ENCODE data around the gene CIC.
A peak's percentile ranks its signal among the peaks of the same experiment; 100 is the strongest.

Gene CIC

DNA sequence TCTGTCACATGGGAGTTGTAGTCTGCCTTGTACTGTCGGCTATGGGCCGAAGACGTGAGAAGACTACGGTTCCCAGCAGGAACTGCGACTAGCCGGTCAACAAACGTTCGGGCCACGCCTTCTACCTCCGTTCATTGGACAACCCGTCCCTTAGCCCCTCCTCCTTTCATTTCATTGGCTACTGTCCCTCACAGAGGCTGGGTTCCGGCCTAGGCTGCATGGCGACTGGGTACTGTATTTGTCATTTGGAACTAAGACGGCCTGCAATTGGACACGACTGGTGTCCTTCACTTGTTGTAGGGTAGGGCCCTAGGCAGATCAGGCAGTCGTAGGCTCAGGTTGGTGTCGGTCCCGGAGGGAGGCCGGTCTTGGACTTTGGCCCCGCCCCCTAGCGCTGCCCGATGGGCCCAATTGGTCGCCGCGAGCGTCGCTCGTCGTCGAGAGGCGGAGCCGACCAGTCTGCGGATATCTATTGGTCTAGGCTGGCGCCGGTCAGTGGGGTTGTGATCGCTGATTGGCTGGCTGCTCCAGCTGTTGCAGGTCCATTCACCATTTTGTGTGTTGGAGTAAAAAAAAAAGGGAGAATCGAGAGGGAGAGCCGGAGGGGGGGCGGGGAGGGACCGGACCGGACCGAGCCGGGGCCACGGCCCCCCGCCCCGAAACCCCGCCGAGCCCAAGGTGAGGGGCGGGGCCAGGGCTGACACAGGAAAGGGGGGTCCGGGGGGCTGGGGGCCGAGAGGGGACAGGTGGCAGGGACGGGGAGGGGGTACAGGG is at the start of gene CIC:
CIC (plus strand) TSS at position 549 of the 774 bp plus-strand sequence. CDS start 2,532 bp downstream, outside the sequence.
- DNase-seq (ENCODE audit: low read depth in 2 of 2): peak; percentile 97 to 98

GRCh38 chr19:42219812-42220750 is 49.0 kb upstream of the CIC start, which contains the start of gene ZNF526:
TSS of gene ZNF526 (plus strand) at chr19:42220312. CDS start at chr19:42224404, 4,092 bp downstream.
- DNase-seq (ENCODE audit: low read depth in 2 of 2): peak; percentile 93

DNA sequence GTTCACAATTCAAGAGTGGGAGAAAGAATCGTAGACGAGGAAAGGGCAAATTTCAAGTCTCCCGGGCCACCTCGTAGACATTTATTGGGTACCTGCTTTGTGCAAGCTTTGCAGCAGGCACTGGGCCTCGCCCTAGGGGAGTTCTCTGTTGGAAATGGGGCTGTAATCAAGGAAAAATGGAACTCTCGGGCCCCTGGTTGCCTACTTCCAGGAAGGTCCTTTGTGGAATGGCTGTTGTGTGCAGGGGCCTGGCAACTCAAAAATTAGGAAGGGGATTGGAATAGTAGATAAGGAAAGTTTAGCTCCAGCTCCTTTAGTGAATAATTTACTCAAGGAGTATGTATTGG is 48.3 kb upstream of the CIC start:
- no peak for DNase-seq (ENCODE audit: low read depth in 2 of 2)

DNA sequence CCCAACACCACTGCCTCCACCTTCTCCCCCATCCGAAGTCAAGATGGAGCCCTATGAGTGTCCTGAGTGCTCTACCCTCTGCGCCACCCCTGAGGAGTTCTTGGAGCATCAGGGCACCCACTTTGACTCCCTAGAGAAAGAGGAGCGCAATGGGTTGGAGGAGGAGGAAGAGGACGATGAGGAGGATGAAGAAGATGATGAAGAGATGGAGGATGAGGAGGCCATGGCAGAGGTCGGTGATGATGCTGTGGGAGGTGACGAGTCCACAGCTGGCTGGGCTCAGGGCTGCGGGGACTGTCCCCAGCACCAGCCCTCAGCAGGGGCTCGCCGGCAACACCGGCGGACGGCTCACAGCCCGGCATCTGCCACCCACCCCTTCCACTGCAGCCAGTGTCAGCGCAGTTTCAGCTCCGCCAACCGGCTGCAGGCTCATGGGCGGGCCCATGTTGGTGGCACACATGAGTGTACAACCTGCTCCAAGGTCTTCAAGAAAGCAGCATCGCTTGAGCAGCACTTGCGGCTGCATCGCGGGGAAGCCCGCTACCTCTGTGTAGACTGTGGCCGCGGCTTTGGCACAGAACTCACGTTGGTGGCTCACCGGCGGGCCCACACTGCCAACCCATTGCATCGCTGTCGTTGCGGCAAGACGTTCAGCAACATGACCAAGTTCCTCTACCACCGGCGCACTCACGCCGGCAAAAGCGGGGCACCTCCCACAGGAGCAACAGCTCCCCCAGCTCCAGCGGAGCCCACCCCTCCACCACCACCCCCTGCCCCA is 43.9 kb upstream of the CIC start:
- DNase-seq (ENCODE audit: low read depth in 2 of 2): no peak

DNA sequence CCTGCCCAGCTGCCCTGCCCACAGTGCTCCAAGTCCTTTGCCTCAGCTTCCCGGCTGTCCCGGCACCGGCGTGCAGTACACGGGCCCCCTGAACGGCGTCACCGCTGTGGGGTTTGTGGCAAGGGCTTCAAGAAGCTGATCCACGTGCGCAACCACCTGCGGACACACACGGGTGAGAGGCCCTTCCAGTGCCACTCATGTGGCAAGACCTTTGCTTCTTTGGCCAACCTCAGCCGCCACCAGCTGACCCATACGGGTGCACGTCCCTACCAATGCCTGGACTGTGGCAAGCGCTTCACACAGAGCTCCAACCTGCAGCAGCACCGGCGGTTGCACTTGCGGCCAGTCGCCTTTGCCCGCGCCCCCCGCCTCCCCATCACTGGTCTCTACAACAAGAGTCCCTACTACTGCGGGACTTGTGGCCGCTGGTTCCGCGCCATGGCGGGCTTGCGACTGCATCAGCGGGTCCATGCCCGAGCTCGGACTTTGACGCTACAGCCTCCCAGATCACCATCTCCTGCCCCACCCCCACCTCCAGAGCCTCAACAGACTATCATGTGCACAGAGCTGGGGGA is 43.2 kb upstream of the CIC start:
- no peak for DNase-seq (ENCODE audit: low read depth in 2 of 2)

GRCh38 chr19:42226886-42227285 is 42.2 kb upstream of the CIC start:
- no peak for DNase-seq (ENCODE audit: low read depth in 2 of 2)

DNA sequence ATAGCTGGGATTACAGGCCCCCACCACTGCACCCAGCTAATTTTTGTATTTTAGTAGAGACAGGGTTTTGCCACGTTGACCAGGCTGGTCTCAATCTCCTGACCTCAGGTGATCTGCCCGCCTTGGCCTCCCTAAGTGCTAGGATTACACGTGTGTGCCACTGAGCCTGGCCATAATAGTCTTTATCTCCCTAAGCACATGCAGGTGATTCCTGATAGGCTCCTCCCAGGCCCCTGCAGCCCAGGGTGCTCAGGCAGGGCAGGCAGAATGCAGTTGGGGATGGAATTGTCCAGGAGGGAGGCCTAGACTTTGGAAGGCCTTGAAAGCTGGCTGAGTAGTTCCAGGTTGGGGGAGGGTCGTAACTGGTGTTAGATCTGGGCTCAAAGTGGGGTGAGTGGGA is 40.4 kb upstream of the CIC start:
- DNase-seq (ENCODE audit: low read depth in 2 of 2): no peak

GRCh38 chr19:42229301-42229854 is 39.7 kb upstream of the CIC start:
- DNase-seq (ENCODE audit: low read depth in 2 of 2): no peak

DNA sequence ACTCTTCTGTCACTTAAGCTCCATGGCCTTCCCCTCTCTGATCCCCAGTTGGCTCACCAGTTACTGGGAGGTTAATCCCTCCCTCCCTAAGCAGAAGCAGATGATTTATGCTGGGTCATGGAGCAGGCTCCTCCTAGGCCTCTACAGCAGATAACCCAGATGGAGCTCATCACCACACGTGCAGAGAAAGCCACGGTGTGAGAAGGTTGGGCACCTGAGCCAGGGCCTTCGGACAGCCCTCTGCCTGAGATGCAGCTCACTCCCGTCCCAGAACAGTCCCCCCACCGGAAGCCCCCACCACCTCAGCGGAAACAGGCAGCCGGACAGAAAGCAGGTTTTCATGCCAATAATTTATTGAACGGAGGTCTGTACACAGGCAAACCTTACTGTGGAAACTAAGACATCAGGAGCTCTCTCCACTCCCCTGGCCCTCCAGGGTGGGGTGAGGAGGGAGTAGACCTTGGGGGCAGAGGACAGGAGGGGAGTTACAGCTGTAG is 39.1 kb upstream of the CIC start:
- no peak for DNase-seq (ENCODE audit: low read depth in 2 of 2)

- no peak for DNase-seq (ENCODE audit: low read depth in 2 of 2)
These were observed 38.5 kb upstream of the CIC start for GRCh38 chr19:42230571-42230970.

DNA sequence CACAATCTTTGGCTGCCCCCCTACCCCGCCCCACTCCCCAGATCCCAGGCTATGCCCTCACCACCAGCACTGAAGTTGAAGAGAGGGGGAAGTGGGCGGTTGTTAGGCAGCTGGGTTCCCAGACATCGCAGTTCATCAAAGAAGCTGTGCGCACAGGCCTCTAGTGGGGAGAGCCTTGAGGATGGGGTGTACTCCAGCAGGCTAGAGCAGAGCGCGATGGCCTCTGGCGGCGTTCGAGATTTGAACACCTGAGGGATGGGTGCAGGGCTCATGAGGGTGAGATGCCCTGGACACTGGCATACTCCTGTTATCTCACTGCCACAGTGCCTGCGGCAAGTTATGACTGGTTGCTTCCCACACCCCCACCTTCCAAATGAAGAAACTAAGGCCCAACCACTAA is 36.6 kb upstream of the CIC start:
- no peak for DNase-seq (ENCODE audit: low read depth in 2 of 2)

DNA sequence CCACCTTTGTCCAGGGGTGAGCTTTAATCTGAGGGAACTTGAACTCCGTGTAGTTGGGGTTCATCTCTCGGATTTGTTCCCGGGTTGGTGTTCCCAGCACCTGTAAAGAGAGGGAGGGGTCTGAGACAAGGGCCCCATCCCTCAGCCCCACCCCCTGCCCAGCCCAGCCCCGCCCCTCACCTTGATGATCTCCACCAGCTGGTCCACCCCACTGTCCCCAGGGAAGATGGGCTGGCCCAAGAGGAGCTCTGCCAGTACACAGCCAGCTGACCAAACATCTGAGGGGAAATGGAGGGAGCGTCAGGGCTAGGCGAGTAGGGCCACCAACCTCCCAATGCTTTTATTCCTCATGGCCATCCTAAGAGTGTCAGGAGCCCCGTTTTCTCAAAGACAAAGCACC is 35.9 kb upstream of the CIC start:
- no peak for DNase-seq (ENCODE audit: low read depth in 2 of 2)

DNA sequence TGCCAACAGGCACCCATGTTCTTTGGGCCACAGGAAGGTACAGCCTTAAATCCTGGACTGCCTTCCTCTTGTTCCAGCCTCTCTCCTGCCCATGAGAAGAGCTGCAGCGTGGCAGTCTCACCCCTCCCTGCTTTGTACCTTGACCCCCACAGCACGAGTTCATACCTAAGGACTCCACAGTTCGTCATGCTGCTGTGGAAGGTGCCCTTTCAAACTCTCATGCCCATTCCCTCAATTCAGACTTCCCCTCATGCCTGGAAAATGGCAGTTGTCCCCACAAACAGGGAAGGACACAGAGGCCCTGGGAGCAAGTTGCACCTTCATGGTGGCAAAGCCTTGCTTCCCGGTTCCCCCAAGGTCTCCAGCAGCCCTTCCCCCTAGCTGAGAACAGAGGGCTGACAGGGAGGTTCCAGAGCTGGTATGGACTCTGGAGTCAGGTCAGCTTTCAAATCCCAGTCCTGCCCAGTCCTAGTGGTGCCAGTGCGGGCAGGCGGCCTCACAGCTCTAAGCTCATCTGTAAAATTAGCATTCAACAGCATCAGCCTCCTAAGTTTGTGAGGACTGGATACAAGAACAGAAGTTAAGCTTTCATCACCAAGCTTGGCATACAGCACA is 35.3 kb upstream of the CIC start:
- DNase-seq (ENCODE audit: low read depth in 2 of 2): no peak

DNA sequence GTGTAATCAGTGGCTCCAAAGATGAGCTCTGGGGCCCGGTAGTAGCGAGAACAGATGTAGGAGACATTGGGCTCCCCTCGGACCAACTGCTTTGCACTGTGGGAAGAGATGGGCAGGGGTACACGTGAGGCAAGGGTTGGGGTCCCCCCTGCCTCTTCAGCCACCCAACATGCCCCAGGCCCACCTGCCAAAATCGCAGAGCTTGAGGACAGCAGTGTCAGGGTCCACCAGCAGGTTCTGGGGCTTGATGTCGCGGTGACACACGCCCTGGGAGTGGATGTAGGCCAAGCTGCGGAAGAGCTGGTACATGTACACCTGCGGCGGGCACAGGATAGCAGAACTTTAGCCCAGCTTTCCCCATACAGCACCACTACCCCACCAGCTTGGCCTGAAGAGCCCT is 34.7 kb upstream of the CIC start:
- no peak for DNase-seq (ENCODE audit: low read depth in 2 of 2)

- DNase-seq (ENCODE audit: low read depth in 2 of 2): no peak
These were observed 33.9 kb upstream of the CIC start for GRCh38 chr19:42235181-42235580.

DNA sequence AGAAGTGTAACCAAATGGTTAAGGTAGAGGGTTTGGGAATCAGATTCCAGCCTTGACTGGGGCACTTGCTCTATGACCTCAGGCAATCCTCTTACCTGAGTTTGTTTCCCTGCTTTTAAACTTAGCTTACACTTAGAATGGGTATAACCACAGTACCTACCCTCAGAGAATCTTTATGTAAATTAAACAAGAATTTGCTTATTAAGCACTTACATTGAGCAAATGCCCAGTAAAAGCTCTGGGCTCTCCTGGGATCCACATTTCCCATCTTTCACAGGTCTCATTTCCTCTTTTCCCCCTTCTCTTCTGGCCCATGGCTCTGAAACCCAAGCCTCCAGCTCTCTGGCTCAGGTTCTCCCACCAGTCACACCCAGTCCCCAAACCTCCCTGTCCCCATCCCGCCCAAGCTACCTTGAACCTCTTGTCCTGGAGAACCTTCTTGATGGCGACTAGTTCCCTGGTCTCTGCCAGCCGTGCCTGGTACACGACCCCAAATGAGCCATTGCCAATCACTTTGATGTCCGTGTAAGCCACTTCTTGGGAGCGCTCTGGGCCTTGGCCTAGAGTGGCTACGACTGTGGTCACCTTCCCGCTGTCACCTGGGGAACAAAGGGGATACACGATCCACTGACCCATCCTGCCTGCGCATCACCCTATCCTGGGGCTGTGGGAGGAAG is 29.4 kb upstream of the CIC start:
- DNase-seq (ENCODE audit: low read depth in 2 of 2): no peak

DNA sequence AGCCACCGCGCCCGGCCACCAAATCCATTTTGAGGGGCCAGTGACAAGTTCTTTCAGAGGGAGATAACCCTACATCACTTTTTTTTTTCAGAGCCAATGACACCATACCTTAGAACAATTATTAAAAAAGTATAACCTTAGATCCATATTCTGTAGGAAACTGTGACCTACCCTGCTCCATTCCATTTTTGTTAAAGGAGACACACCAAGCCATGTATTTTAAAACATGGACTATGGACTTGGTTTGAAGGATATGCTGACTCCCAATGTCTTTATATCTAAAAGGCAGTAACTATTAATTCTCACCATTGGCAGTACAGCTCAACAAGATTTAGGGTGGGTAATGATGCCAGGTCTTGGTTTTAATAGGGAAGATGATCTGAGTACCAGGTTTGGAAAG is 27.8 kb upstream of the CIC start:
- no peak for DNase-seq (ENCODE audit: low read depth in 2 of 2)

DNA sequence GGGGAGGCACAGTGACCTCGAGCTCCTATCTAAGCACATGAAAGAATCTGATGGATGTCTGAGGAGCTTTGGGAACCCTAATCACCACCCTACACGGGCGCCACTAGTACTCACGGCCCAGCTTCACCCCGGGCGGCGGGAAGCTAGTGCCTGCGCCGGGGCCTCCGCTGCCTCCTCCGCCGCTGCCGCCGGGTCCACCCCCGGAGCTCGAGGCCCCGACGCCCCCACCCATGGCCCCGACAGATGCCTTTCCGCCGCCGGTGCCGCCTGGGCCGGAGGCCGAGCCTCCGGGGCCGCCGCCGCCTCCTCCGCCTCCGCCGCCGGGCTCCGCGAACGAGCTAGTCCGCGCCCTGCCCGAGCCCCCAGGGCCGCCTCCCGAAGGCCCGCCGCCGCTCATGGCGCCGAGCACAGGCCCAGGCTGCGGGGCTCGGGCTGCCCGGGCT is 27.0 kb upstream of the CIC start:
- no peak for DNase-seq (ENCODE audit: low read depth in 2 of 2)

GRCh38 chr19:42242512-42243409 is 26.3 kb upstream of the CIC start, which contains the start of gene GSK3A:
TSS of gene GSK3A (minus strand) at chr19:42242602. CDS start at chr19:42242465, 137 bp downstream.
- DNase-seq (ENCODE audit: low read depth in 2 of 2): peak; percentile 91
